Measurements from ENCODE around the gene DENR.
"Not testable (repeated sequence)": the region's sequence is repeated elsewhere in the genome, so short reads cannot be mapped to it uniquely, and the experiment has no call there.

The DENR gene

DNA sequence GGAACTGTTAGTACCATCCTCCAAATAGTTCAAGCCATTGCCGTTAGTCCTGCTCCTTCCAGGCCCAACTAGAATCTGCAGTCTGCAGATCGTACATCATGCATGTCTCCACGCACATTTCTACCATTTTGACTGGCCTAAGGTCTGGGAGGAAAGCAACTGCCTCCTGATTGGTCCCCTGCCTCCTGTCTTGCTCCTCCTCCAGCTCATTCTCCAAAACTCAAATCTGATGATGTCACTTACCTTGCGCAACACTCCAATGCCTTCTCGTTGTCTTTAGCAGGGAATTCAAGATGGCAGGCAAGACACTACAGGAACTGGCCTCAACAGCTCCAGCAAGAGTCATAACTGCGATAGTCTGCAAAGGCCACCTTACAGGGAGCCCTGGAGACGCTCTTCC lies 12.3 kb upstream of the DENR start:
- DNase-seq (ENCODE audit: low spot score), result no peak

DNA sequence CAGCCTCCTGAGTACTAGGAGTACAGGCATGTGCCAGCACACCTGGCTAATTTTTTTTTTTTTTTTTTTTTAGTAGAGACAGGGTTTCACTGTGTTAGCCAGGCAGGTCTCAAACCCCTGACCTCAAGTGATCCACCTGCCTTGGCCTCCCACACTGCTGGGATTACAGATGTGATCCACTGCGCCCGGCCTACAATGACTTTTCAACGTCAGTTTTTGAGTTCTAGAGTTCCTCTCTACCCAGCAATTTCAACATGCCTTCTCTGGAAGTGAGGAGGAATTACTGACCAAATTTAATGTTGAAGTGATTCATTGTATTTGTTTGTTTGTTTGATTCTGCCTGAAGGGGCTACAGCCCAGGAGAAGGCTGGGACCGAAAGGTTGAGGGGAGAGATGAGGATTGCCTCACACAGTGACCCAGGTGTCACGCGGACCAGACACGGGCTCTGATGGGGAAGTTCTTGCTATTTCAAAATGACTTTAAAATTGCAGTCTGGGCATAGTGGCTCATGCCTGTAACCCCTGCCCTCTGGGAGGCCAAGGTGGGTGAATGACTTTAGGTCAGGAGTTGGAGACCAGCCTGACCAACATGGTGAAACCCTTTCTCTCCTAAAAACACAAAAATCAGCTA lies 8.6 kb upstream of the DENR start:
- no peak for DNase-seq (ENCODE audit: low spot score)

GRCh38 chr12:122747224-122748135 lies 5.1 kb upstream of the DENR start:
- DNase-seq (ENCODE audit: low spot score), result no peak

- DNase-seq (ENCODE audit: low spot score), result no peak
These were observed 2.9 kb upstream of the DENR start for GRCh38 chr12:122749569-122750332.

GRCh38 chr12:122750781-122751515 lies 1.7 kb upstream of the DENR start:
- not testable (repeated sequence) for DNase-seq (ENCODE audit: low spot score)

- no peak for DNase-seq (ENCODE audit: low spot score)
These were observed 661 bp downstream of the DENR start for GRCh38 chr12:122753319-122753650.

DNA sequence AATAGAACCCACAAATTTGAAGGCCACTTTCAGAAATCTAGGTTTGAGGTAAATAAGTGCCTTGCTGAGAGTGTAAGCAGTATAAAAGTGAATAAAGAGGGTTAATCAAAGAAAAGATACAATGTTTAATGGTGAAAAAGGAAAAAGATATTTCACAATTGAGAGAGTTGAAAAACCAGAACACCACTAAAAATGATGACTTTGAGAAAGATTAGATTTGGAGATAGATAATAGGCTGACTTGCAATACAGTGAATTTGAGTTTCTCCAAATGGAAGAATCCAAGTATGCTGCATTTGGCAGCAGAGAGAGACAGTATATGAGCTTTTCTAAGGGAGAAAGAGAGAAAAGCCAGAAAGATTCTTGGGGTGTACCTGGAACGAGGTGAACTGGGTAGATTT lies 2.2 kb downstream of the DENR start:
- no peak for DNase-seq (ENCODE audit: low spot score)

DNA sequence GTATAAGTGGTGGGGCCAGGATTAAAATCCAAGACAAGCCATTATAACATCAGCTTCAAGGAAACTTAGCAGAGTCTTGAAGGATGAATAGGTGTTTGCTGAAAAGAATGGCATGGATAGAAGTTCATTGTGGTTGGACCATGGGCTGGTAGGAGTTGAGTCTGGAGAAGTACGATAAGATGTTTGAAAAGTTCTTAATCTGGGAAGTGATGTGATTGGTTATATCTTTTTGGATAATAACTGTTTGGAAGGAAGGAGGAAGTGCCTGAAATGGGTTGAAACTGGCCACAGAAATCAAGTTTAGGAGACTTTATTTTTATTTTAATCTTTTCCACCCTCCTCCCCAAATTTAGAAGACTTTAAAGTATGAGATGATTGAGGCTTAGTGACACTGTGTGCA lies 4.9 kb downstream of the DENR start:
- no peak for DNase-seq (ENCODE audit: low spot score)

- DNase-seq (ENCODE audit: low spot score), result no peak
These were observed 32.9 kb downstream of the DENR start for GRCh38 chr12:122785503-122785902.

- no peak for DNase-seq (ENCODE audit: low spot score)
These were observed 35.8 kb downstream of the DENR start for GRCh38 chr12:122788387-122788786.

- DNase-seq (ENCODE audit: low spot score), result no peak
These were observed 37.0 kb downstream of the DENR start for GRCh38 chr12:122789637-122790036.

GRCh38 chr12:122790393-122791075 lies 37.9 kb downstream of the DENR start:
- DNase-seq (ENCODE audit: low spot score), result no peak

DNA sequence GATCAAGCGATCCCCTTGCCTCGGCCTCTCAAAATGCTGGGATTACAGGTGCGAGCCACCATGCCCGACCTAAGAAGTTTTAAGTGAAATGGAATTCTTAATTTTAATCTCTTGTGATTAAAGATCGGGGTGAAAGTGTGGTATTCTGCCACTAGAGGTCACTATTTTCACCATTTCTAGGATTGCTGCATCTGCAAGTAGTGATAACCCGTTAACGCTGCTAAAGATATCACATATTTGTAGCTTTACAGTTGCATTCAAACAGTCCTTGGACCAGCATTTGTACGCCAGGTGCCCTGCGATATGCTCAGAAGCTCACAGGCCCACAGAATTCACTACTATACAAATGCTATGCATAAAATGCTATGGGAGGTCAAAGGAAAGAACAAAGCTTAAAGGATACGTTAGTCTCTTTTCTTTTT lies 41.1 kb downstream of the DENR start:
- no peak for DNase-seq (ENCODE audit: low spot score)

GRCh38 chr12:122795807-122796206 lies 43.2 kb downstream of the DENR start:
- no peak for DNase-seq (ENCODE audit: low spot score)

DNA sequence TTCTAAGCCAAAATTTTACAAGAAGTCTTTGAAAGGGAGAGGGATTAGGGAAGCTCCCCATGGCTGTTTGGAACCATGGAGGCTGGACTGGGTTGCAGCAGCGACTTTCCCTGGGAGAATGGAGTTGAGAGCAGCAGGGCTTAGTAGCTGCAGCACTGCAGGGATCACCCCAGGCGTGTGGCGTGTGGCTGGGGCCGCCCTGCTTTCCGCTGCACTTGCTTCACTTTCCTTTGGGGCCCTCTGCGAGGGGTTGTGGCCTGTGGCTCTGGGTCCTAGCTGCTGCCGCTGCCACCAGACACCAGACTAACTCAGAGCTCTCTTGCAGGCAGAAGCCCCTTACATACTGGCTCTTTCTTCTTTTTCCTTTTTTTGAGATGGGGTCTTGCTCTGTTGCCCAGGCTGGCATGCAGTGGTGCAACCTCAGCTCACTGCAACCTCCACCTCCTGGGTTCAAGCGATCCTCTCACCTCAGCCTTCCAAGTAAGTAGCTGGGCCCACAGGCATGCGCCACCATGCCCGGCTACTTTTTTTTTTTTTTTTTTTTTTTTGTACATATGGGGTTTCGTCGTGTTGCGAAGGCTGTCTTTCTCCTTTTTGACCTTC lies 47.1 kb downstream of the DENR start:
- DNase-seq (ENCODE audit: low spot score), result no peak

- no peak for DNase-seq (ENCODE audit: low spot score)
These were observed 51.3 kb downstream of the DENR start for GRCh38 chr12:122803937-122804336.

DNA sequence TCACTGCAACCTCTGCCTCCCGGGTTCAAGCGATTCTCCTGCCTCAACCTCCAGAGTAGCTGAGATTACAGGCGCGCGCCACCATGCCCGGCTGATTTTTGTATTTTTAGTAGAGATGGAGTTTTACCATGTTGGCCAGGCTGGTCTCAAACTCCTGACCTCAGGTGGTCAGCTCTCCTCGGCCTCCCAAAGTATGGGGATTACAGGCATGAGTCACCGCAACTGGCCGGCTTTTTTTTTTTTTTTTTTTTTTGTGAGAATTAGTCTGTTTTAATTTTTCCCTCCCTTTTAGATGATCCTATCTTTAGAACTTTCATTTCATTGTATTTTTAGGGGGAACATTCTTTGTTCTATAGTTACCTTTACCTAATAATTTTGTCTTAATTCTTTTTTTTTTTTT lies 52.3 kb downstream of the DENR start:
- not testable (repeated sequence) for DNase-seq (ENCODE audit: low spot score)

DNA sequence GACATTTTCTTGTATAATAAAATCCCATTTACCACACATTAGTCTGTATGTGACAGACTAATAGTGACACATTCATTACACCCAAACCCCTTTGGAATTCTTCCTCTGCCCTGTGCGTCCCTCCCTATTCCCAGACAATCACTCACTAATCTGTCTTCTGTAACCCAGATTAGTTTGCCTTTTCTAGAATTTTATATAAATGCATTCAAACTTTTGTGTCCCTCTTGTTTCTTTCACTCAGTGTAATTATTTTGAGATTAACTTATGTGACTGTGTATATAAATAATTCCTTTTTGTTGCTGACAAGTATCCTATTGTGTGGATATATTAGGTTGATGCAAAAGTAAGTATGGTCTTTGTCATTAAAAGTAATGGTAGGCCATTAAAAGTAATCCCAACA lies 55.0 kb downstream of the DENR start:
- no peak for DNase-seq (ENCODE audit: low spot score)

DNA sequence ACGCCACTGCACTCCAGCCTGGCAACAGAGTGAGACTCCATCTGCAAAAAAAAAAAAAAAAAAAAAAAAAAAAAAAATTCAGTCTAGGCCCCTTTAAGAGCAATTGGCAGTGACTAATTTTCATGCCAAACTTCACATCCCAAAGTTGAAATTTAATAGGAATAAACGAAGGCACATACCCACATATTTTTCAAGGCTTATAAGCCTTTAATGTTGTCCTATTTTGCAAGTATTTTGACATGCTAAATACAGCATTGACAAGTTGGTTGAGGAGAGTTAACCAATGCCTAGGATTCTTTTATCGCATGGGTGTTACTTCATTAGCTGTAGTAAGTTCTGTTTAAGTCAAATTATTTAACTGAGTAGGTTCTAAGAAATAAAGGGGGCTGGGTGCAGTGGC lies 59.2 kb downstream of the DENR start:
- no peak for DNase-seq (ENCODE audit: low spot score)

DNA sequence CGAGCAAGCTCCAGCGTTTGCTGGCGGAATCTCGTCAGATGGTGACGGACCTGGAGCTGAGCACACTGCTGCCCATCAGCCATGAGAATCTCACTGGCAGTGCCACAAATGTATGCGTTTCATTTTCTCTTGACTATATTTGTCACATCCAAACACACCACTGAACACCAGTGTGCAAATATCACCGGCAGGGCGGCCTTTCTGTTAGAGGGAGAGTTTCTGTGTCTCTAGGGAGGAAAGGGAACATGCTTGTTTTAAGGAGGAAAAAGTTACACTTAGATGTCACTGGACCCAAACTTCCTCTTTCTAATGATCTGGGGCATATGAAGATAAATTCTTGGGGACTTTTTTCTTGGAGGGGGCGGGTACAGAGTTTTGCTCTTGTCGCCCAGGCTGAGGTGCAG lies 60.7 kb downstream of the DENR start:
- DNase-seq (ENCODE audit: low spot score), result no peak

DNA sequence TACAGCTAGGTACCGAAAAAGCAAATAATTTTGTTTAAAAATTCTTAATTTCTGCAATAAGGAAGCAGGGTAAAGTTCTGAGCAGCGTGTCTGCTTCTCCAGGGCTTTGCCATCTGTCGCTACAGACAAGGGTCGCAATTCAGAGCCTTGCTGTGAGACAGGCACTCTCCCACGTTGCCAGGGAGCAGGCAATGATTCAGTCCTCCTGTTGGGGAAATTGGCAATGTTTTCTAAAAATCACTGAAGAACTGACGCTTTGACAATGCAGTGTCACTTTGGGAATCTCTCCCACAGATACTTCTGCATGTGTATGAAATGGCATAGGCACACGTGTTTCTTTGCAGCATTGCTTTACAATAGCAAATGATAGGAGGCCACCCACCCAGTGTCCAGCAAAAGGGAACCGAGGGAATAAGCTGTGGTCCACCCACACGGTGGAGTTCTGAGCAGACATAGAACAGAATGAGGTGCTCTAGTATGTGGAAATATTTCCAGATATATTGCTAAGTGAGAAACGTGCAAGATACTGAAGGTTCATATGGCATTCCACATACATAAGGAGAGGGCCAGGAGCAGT lies 66.7 kb downstream of the DENR start:
- no peak for DNase-seq (ENCODE audit: low spot score)

Measured in left forelimb (tissue), 1 donor.